ENCODE measurements around the gene CHMP6. TPM values are rescaled to one million over a fixed set of nuclear protein-coding genes. Genes with fewer than 3 reads are reported as not detected.

Gene CHMP6
- total RNA-seq, 1 donor from 2014 or later, result 27.6 TPM

- Mint-ChIP-seq H3K4me1 (ENCODE audit: low read depth) (peaks cover 16% of the 10 kb centered on the region), H3K27ac (ENCODE audit: unreplicated experiment) (no peak overlapping the region), H3K4me3 (ENCODE audit: unreplicated experiment) (no peak overlapping the region), H3K27me3 (ENCODE audit: low read depth) (no peaks in the 10 kb centered on the region), H3K36me3 (ENCODE audit: low read depth) (no peaks in the 10 kb centered on the region), H3K9me3 (ENCODE audit: low read depth) (no peaks in the 10 kb centered on the region)
- TF ChIP-seq CTCF (IDR thresholded peaks at IDR 0.05), result no peak
- no peak for DNase-seq (ENCODE audit: low spot score)
Measured at GRCh38 chr17:80978499-80979497, 12.8 kb upstream of the CHMP6 start.

GRCh38 chr17:80979547-80980378, 11.9 kb upstream of the CHMP6 start:
- no peak for DNase-seq (ENCODE audit: low spot score)
- Mint-ChIP-seq H3K4me3 (ENCODE audit: unreplicated experiment) (no peak overlapping the region), H3K27ac (ENCODE audit: unreplicated experiment) (no peak overlapping the region), H3K4me1 (ENCODE audit: low read depth) (peaks cover 20% of the 10 kb centered on the region), H3K36me3 (ENCODE audit: low read depth) (no peaks in the 10 kb centered on the region), H3K9me3 (ENCODE audit: low read depth) (no peaks in the 10 kb centered on the region), H3K27me3 (ENCODE audit: low read depth) (no peaks in the 10 kb centered on the region)
- no peak for TF ChIP-seq CTCF (IDR thresholded peaks at IDR 0.05)

- peak overlapping the region; percentile 50 for H3K4me3 Mint-ChIP-seq (ENCODE audit: unreplicated experiment)
- H3K27ac Mint-ChIP-seq (ENCODE audit: unreplicated experiment), result no peak overlapping the region
- DNase-seq (ENCODE audit: low spot score), result no peak
- no peak for TF ChIP-seq CTCF (IDR thresholded peaks at IDR 0.05)
- peaks cover 23% of the 10 kb centered on the region for H3K4me1 Mint-ChIP-seq (ENCODE audit: low read depth)
- H3K27me3 Mint-ChIP-seq (ENCODE audit: low read depth), result no peaks in the 10 kb centered on the region
- no peaks in the 10 kb centered on the region for H3K36me3 Mint-ChIP-seq (ENCODE audit: low read depth)
- H3K9me3 Mint-ChIP-seq (ENCODE audit: low read depth), result no peaks in the 10 kb centered on the region
Measured at GRCh38 chr17:80980397-80981061, 11.1 kb upstream of the CHMP6 start.

- H3K27me3 Mint-ChIP-seq (ENCODE audit: low read depth), result no peaks in the 10 kb centered on the region
- H3K36me3 Mint-ChIP-seq (ENCODE audit: low read depth), result no peaks in the 10 kb centered on the region
- no peak for DNase-seq (ENCODE audit: low spot score)
- H3K4me3 Mint-ChIP-seq (ENCODE audit: unreplicated experiment), result peak overlapping the region; percentile 50
- no peaks in the 10 kb centered on the region for H3K9me3 Mint-ChIP-seq (ENCODE audit: low read depth)
- H3K4me1 Mint-ChIP-seq (ENCODE audit: low read depth), result peaks cover 23% of the 10 kb centered on the region
- peak; percentile 99 for TF ChIP-seq CTCF (IDR thresholded peaks at IDR 0.05)
- no peak overlapping the region for H3K27ac Mint-ChIP-seq (ENCODE audit: unreplicated experiment)
Measured at GRCh38 chr17:80981062-80981902, 10.4 kb upstream of the CHMP6 start.

All from chondrocyte (in vitro differentiated cells).